Measurements from ENCODE around the gene CER1. TPM values are rescaled to one million over a fixed set of nuclear protein-coding genes. Genes with fewer than 3 reads are reported as not detected.

The CER1 gene
- total RNA-seq, 1 experiment from 2014 or later = not detected

DNA sequence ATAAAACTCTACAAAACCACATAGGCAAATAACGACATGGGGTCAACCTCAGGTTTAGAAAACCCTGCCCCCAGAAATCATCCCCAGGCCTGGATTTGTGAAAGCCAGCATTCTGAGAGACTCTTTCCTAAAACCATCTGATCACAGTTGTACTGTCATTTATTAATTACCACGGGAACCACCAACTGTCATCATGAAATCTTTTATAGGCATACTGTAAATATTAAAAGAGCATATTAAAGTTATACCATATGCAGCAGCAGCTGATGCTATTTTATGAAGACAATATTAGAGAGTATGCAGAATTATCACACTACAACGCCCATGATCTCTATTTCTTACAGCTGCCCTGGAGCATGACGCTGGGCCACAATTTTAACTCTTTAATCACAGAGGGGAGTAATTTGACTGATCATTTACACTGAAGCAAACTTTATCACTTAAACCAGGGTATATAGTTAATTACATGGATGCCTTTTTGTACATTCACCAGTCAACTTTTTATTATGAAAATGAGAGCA is 20.3 kb downstream of the CER1 start (continued):
- TF ChIP-seq, protein P1, sequence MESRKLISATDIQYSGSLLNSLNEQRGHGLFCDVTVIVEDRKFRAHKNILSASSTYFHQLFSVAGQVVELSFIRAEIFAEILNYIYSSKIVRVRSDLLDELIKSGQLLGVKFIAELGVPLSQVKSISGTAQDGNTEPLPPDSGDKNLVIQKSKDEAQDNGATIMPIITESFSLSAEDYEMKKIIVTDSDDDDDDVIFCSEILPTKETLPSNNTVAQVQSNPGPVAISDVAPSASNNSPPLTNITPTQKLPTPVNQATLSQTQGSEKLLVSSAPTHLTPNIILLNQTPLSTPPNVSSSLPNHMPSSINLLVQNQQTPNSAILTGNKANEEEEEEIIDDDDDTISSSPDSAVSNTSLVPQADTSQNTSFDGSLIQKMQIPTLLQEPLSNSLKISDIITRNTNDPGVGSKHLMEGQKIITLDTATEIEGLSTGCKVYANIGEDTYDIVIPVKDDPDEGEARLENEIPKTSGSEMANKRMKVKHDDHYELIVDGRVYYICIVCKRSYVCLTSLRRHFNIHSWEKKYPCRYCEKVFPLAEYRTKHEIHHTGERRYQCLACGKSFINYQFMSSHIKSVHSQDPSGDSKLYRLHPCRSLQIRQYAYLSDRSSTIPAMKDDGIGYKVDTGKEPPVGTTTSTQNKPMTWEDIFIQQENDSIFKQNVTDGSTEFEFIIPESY (IDR thresholded peaks at IDR 0.05; ENCODE audit: extremely low read depth, insufficient replicate concordance, low read length) = no peak

DNA sequence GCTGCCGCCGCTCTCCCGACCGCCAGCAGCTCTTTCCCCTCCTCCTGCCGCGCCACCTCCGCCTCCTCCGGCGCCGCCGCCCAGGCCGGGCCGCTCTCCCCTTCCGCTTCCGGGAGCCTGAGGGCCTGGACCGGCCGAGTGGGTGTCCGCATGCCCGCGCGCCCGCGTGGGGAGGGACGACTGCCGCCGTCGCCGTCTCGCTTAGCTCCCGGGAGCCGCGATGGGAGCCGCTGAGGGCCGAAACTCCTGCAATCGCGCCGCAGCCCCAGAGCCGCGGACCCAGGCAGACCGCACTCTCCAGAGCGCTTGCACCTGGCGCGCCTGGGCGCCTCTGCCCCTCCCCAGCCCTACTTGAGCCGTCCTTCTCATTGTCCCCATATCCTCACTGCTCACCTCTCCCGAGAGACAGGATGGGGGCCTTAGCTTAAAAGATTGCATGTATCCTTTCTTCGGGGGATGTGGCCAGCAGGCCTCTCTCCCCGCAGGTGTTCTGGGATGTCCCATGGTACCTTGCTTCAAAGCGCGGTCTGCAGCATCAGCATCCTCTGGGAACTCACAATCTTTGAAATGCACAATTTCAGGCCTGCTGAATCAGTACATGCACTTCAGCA is 29.2 kb downstream of the CER1 start, which contains the start of gene ZDHHC21:
Gene ZDHHC21, minus strand, starts transcription at position 182 of the 611 bp plus-strand sequence. CDS start 19,092 bp downstream, outside the sequence.
- peak within 1 kb of the TSS; percentile 63 to 73 for H3K4me3 ChIP-seq (replicated peaks in 1 of 2; ENCODE audit: low read depth in 1 of 2, low read length in 2 of 2)
- BruUV-seq (replicated peaks) = TSS peak; percentile 60
- intact Hi-C loops (cut with micrococcal nuclease) = no loop called here
- no peaks in the 10 kb centered on the region for H3K27me3 ChIP-seq (ENCODE audit: insufficient read depth, low read length)
- H3K9me2 ChIP-seq (ENCODE audit: insufficient read depth) = no peaks in the 10 kb centered on the region
- H3K36me3 ChIP-seq (ENCODE audit: control insufficient read depth in 1 of 2, insufficient read depth in 2 of 2, low read length in 2 of 2) = peaks cover 0 to 6% of the 10 kb centered on the region in 2 experiments; a peak in 2 of 4 replicates
- no peak for DNase-seq (ENCODE audit: low read depth, low spot score)
- peak within 1 kb of the TSS; percentile 57 for H3K9ac ChIP-seq (ENCODE audit: low read length)
- H3K9me3 ChIP-seq (ENCODE audit: control insufficient read depth in 1 of 2, insufficient read depth in 1 of 2, low read depth in 1 of 2, low read length in 2 of 2) = no peaks in the 10 kb centered on the region
- peak within 1 kb of the TSS; percentile 48 for H2AFZ ChIP-seq (ENCODE audit: low read depth, low read length, poor library complexity, severe bottlenecking)
- RAD21 ChIA-PET (ENCODE audit: low non-redundant PET in 1 of 2, low total read pairs in 2 of 2, uncharacterized antibody in 2 of 2, unreplicated experiment in 2 of 2) = no interaction called here
- H3K4me2 ChIP-seq (ENCODE audit: low read length) = peak within 1 kb of the TSS; percentile 90
- peak; percentile 94 for ATAC-seq
- H3K4me1 ChIP-seq (ENCODE audit: control insufficient read depth in 1 of 2, insufficient read depth in 2 of 2, low read length in 2 of 2) = peaks cover 0 to 12% of the 10 kb centered on the region in 2 experiments; a peak in 3 of 4 replicates
- peak; percentile 55 for TF ChIP-seq ELF1 (IDR thresholded peaks at IDR 0.05; ENCODE audit: borderline replicate concordance, low read depth)
- TF ChIP-seq, protein P2, sequence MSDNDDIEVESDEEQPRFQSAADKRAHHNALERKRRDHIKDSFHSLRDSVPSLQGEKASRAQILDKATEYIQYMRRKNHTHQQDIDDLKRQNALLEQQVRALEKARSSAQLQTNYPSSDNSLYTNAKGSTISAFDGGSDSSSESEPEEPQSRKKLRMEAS (IDR thresholded peaks at IDR 0.05) = peak; percentile 77
- TF ChIP-seq POLR2A (IDR thresholded peaks at IDR 0.05; ENCODE audit: borderline replicate concordance, extremely low read depth, insufficient read depth, insufficient read length) = peak; percentile 63
- TF ChIP-seq, protein P3, sequence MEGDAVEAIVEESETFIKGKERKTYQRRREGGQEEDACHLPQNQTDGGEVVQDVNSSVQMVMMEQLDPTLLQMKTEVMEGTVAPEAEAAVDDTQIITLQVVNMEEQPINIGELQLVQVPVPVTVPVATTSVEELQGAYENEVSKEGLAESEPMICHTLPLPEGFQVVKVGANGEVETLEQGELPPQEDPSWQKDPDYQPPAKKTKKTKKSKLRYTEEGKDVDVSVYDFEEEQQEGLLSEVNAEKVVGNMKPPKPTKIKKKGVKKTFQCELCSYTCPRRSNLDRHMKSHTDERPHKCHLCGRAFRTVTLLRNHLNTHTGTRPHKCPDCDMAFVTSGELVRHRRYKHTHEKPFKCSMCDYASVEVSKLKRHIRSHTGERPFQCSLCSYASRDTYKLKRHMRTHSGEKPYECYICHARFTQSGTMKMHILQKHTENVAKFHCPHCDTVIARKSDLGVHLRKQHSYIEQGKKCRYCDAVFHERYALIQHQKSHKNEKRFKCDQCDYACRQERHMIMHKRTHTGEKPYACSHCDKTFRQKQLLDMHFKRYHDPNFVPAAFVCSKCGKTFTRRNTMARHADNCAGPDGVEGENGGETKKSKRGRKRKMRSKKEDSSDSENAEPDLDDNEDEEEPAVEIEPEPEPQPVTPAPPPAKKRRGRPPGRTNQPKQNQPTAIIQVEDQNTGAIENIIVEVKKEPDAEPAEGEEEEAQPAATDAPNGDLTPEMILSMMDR (IDR thresholded peaks at IDR 0.05 in 2 of 3, conservative IDR thresholded peaks at IDR 0.05 in 1 of 3; ENCODE audit: borderline replicate concordance in 1 of 3, insufficient read depth in 1 of 3, low read depth in 2 of 3, low read length in 2 of 3) = no peak
- no peak for TF ChIP-seq SP1 (IDR thresholded peaks at IDR 0.05; ENCODE audit: low read depth)
- TF ChIP-seq POLR2AphosphoS5 (IDR thresholded peaks at IDR 0.05; ENCODE audit: low read depth, low read length) = peak; percentile 71
- peak; percentile 17 for TF ChIP-seq YY1 (IDR thresholded peaks at IDR 0.05; ENCODE audit: extremely low read depth, insufficient replicate concordance, low read depth, low read length)
- peak; percentile 88 for TF ChIP-seq ZFX (IDR thresholded peaks at IDR 0.05)
- CTCF ChIA-PET = no interaction called here
- H3K27ac ChIP-seq (ENCODE audit: low read depth, low read length) = peak within 1 kb of the TSS; percentile 59; the same call in 1 of the 2 replicates
- H4K20me1 ChIP-seq (ENCODE audit: insufficient read depth) = no peaks in the 10 kb centered on the region
- peaks cover 7% of the 10 kb centered on the region for H3K79me2 ChIP-seq (ENCODE audit: insufficient read depth, low read length)
- POLR2A ChIA-PET = no interaction called here

Data from HCT116 (cell line).